BLaER1 treated with 17β-estradiol and CSF1 and Interleukin-3, amounts not matched to agents 10 nM and 100 nM (cell line): Measurements from ENCODE around the gene BFSP1.
A peak's percentile ranks its signal among the peaks of the same experiment; 100 is the strongest.

ENCODE experiments used
- H3K27ac ChIP-seq, 11 experiments: shearing (Covaris generic); formaldehyde crosslinking; 2 replicates each; pipeline ENCODE4 v1.8.1; 2022
- H3K27me3 ChIP-seq, 11 experiments: shearing (Covaris generic); formaldehyde crosslinking; 2 replicates each; pipeline ENCODE4 v1.8.1; 2022
- H3K36me3 ChIP-seq, 11 experiments: shearing (Covaris generic); formaldehyde crosslinking; 2 replicates each; pipeline ENCODE4 v1.8.1; 2022
- H3K4me1 ChIP-seq, 10 experiments: shearing (Covaris generic); formaldehyde crosslinking; 2 replicates each; pipeline ENCODE4 v1.8.1; 2022
- H3K4me2 ChIP-seq, 11 experiments: shearing (Covaris generic); formaldehyde crosslinking; 2 replicates each; pipeline ENCODE4 v1.8.1; 2022
- H3K4me3 ChIP-seq, 10 experiments: shearing (Covaris generic); formaldehyde crosslinking; 2 replicates each; pipeline ENCODE4 v1.8.1; 2022
- H3K9ac ChIP-seq, 11 experiments: shearing (Covaris generic); formaldehyde crosslinking; 2 replicates each; pipeline ENCODE4 v1.8.1; 2022
- H3K9me3 ChIP-seq, 11 experiments: shearing (Covaris generic); formaldehyde crosslinking; replicated peaks in 1 of 11; 2 replicates each; pipeline ENCODE4 v1.8.1; 2022
- H4K20me1 ChIP-seq, 11 experiments: shearing (Covaris generic); formaldehyde crosslinking; 2 replicates each; pipeline ENCODE4 v1.8.1; 2022
- Cebpa-rat ChIP-seq, 11 experiments: shearing (Covaris generic); IDR thresholded peaks; 2 replicates each; pipeline ENCODE4 v1.8.1; 2022

Gene BFSP1

GRCh38 chr20:17530716-17531664 is at the start of gene BFSP1:
TSS of gene BFSP1 (minus strand) at chr20:17531379. CDS start at chr20:17531329, 50 bp downstream.
- H3K27ac ChIP-seq, result peak within 1 kb of the TSS in 10 of 11 experiments; percentile 59 to 88 (median 79); a peak in 21 of 22 replicates

GRCh38 chr20:17580895-17581294 is 49.7 kb upstream of the BFSP1 start:
- Histone ChIP-seq H3K27me3 (no peaks in the 10 kb centered on the region), H3K4me1 (peaks cover 0 to 3% (median 0%) of the 10 kb centered on the region in 10 experiments; a peak in 1 of 20 replicates), H3K9me3 (peaks cover 0 to 6% (median 0%) of the 10 kb centered on the region in 11 experiments; a peak in 1 of 22 replicates), H4K20me1 (peaks cover 0 to 72% (median 0%) of the 10 kb centered on the region in 11 experiments; a peak in 5 of 22 replicates), H3K27ac (no peak overlapping the region), H3K36me3 (peaks cover 0 to 4% (median 0%) of the 10 kb centered on the region in 11 experiments; a peak in 3 of 22 replicates), H3K9ac (no peak overlapping the region), H3K4me2 (no peak overlapping the region), H3K4me3 (no peak overlapping the region)
- TF ChIP-seq Cebpa-rat (IDR thresholded peaks at IDR 0.05), result no peak

More at GRCh38 chr20:17530716-17531664, at the start of gene BFSP1:
- no peaks in the 10 kb centered on the region for H4K20me1 ChIP-seq
- H3K9ac ChIP-seq, result peak within 1 kb of the TSS; percentile 68 to 88 (median 79)
- H3K4me1 ChIP-seq, result peaks cover 16 to 35% (median 27%) of the 10 kb centered on the region in 10 experiments
- H3K9me3 ChIP-seq, result no peaks in the 10 kb centered on the region
- H3K4me2 ChIP-seq, result peak within 1 kb of the TSS; percentile 86 to 97 (median 92)
- H3K27me3 ChIP-seq, result peaks cover 19 to 34% (median 27%) of the 10 kb centered on the region in 11 experiments
- TF ChIP-seq Cebpa-rat (IDR thresholded peaks at IDR 0.05), result no peak
- no peaks in the 10 kb centered on the region for H3K36me3 ChIP-seq
- peak within 1 kb of the TSS; percentile 57 to 70 (median 62) for H3K4me3 ChIP-seq

GRCh38 chr20:17579369-17580039 is 48.3 kb upstream of the BFSP1 start:
- H3K36me3 ChIP-seq, result peaks cover 0 to 4% (median 0%) of the 10 kb centered on the region in 11 experiments; a peak in 3 of 22 replicates
- H3K4me3 ChIP-seq, result no peak overlapping the region
- TF ChIP-seq Cebpa-rat (IDR thresholded peaks at IDR 0.05), result no peak
- H3K9me3 ChIP-seq, result peaks cover 0 to 6% (median 0%) of the 10 kb centered on the region in 11 experiments; a peak in 1 of 22 replicates
- H3K27ac ChIP-seq, result no peak overlapping the region
- H4K20me1 ChIP-seq, result peaks cover 0 to 76% (median 0%) of the 10 kb centered on the region in 11 experiments; a peak in 6 of 22 replicates
- H3K4me2 ChIP-seq, result no peak overlapping the region
- no peak overlapping the region for H3K9ac ChIP-seq
- H3K27me3 ChIP-seq, result no peaks in the 10 kb centered on the region
- 0 out of 20 replicates have a peak, but pooled peaks cover 0 to 3% (median 0%) of the 10 kb centered on the region in 10 experiments for H3K4me1 ChIP-seq

GRCh38 chr20:17576215-17576614 is 45.0 kb upstream of the BFSP1 start:
- peaks cover 0 to 97% (median 29%) of the 10 kb centered on the region in 11 experiments; a peak in 14 of 22 replicates for H4K20me1 ChIP-seq
- H3K4me1 ChIP-seq, result peaks cover under 1 to 26% (median 17%) of the 10 kb centered on the region in 10 experiments; a peak in 17 of 20 replicates
- TF ChIP-seq Cebpa-rat (IDR thresholded peaks at IDR 0.05), result no peak
- peaks cover 0 to 4% (median 0%) of the 10 kb centered on the region in 11 experiments; a peak in 2 of 22 replicates for H3K36me3 ChIP-seq
- H3K9me3 ChIP-seq, result peaks cover 0 to 4% (median 0%) of the 10 kb centered on the region in 11 experiments; a peak in 1 of 22 replicates
- H3K9ac ChIP-seq, result no peak overlapping the region
- H3K27ac ChIP-seq, result no peak overlapping the region
- H3K4me2 ChIP-seq, result no peak overlapping the region
- peaks cover 4 to 19% (median 11%) of the 10 kb centered on the region in 11 experiments; a peak in 10 of 22 replicates for H3K27me3 ChIP-seq
- no peak overlapping the region for H3K4me3 ChIP-seq

GRCh38 chr20:17573463-17573862 is 42.3 kb upstream of the BFSP1 start:
- H3K9ac ChIP-seq, result no peak overlapping the region
- H3K4me3 ChIP-seq, result no peak overlapping the region
- no peaks in the 10 kb centered on the region; a peak in 1 of 22 replicates for H3K36me3 ChIP-seq
- no peaks in the 10 kb centered on the region for H3K9me3 ChIP-seq
- peak overlapping the region in 6 of 11 experiments; percentile 14 to 92 (median 57); a peak in 7 of 22 replicates for H3K4me2 ChIP-seq
- H3K27ac ChIP-seq, result no peak overlapping the region
- peaks cover 0 to 77% (median 34%) of the 10 kb centered on the region in 11 experiments; a peak in 14 of 22 replicates for H4K20me1 ChIP-seq
- H3K27me3 ChIP-seq, result peaks cover 12 to 33% (median 29%) of the 10 kb centered on the region in 11 experiments
- TF ChIP-seq Cebpa-rat (IDR thresholded peaks at IDR 0.05), result no peak
- H3K4me1 ChIP-seq, result peaks cover 11 to 39% (median 27%) of the 10 kb centered on the region in 10 experiments

- H3K9ac ChIP-seq, result 0 out of 22 replicates have a peak overlapping the region, but pooled peaks of 1 of the 11 experiments have one; percentile 3
These were observed 41.0 kb upstream of the BFSP1 start for GRCh38 chr20:17572034-17572638.

GRCh38 chr20:17571153-17571527 is 40.0 kb upstream of the BFSP1 start:
- Histone ChIP-seq H3K27me3 (peaks cover 19 to 49% (median 45%) of the 10 kb centered on the region in 11 experiments), H4K20me1 (peaks cover 0 to 55% (median 33%) of the 10 kb centered on the region in 11 experiments; a peak in 14 of 22 replicates), H3K4me1 (peaks cover 11 to 39% (median 27%) of the 10 kb centered on the region in 10 experiments), H3K27ac (no peak overlapping the region), H3K4me2 (peak overlapping the region; percentile 81 to 98 (median 92)), H3K36me3 (no peaks in the 10 kb centered on the region; a peak in 1 of 22 replicates), H3K9ac (peak overlapping the region in 8 of 11 experiments; percentile 80 to 89 (median 84); a peak in 10 of 22 replicates), H3K4me3 (peak overlapping the region; percentile 83 to 99 (median 88)), H3K9me3 (peaks cover 0 to 7% (median 0%) of the 10 kb centered on the region in 11 experiments; a peak in 1 of 22 replicates)
- no peak for TF ChIP-seq Cebpa-rat (IDR thresholded peaks at IDR 0.05)

More at GRCh38 chr20:17572034-17572638, 41.0 kb upstream of the BFSP1 start:
- Histone ChIP-seq H3K4me2 (peak overlapping the region; percentile 81 to 98 (median 92); a peak in 21 of 22 replicates), H4K20me1 (peaks cover 0 to 65% (median 34%) of the 10 kb centered on the region in 11 experiments; a peak in 14 of 22 replicates), H3K36me3 (no peaks in the 10 kb centered on the region; a peak in 1 of 22 replicates), H3K4me3 (no peak overlapping the region), H3K4me1 (peaks cover 11 to 39% (median 27%) of the 10 kb centered on the region in 10 experiments), H3K9me3 (no peaks in the 10 kb centered on the region), H3K27me3 (peaks cover 19 to 47% (median 43%) of the 10 kb centered on the region in 11 experiments), H3K27ac (no peak overlapping the region)
- TF ChIP-seq Cebpa-rat (IDR thresholded peaks at IDR 0.05), result no peak
